ENCODE results near the gene CALM1. TPM values are rescaled to one million over a fixed set of nuclear protein-coding genes. Genes with fewer than 3 reads are reported as not detected.

Gene CALM1
- 362 TPM for total RNA-seq
- long read RNA-seq, full-length matches to known transcripts = 1,049 of 1,153 reads
- long read RNA-seq, partial matches to known transcripts = 99 of 1,153 reads
- long read RNA-seq, other reads (novel, unspliced or antisense) = 5 of 1,153 reads

- DNase-seq (ENCODE audit: low spot score) = peak; percentile 97
- intact Hi-C loops (cut with DNase I) = loop anchor here (1.0 to 10.0 kb wide), 4 partner anchors 13 to 428 kb away; partner anchors contain the start of gene NRDE2
These were observed at the start of gene CALM1 for GRCh38 chr14:90396341-90397339. Gene CALM1, plus strand, starts transcription at chr14:90397029. Its CDS starts 202 bp downstream, at chr14:90397231.

GRCh38 chr14:90348270-90348669 is 48.6 kb upstream of the CALM1 start:
- intact Hi-C loops (cut with DNase I) = no loop called here
- no peak for DNase-seq (ENCODE audit: low spot score)

GRCh38 chr14:90349739-90350138 is 47.1 kb upstream of the CALM1 start:
- no peak for DNase-seq (ENCODE audit: low spot score)
- intact Hi-C loops (cut with DNase I) = no loop called here

GRCh38 chr14:90354551-90355298 is 42.1 kb upstream of the CALM1 start:
- DNase-seq (ENCODE audit: low spot score) = no peak
- intact Hi-C loops (cut with DNase I) = no loop called here

GRCh38 chr14:90355540-90356518 is 41.0 kb upstream of the CALM1 start:
- no peak for DNase-seq (ENCODE audit: low spot score)
- intact Hi-C loops (cut with DNase I) = no loop called here

GRCh38 chr14:90356925-90357324 is 39.9 kb upstream of the CALM1 start:
- intact Hi-C loops (cut with DNase I) = no loop called here

GRCh38 chr14:90358359-90358758 is 38.5 kb upstream of the CALM1 start:
- DNase-seq (ENCODE audit: low spot score) = no peak
- intact Hi-C loops (cut with DNase I) = no loop called here

More at GRCh38 chr14:90356925-90357324, 39.9 kb upstream of the CALM1 start:
- no peak for DNase-seq (ENCODE audit: low spot score)

- intact Hi-C loops (cut with DNase I) = no loop called here
- DNase-seq (ENCODE audit: low spot score) = no peak
These were observed 34.8 kb upstream of the CALM1 start for GRCh38 chr14:90361865-90362557.

GRCh38 chr14:90362558-90362896 is 34.3 kb upstream of the CALM1 start:
- intact Hi-C loops (cut with DNase I) = no loop called here
- DNase-seq (ENCODE audit: low spot score) = no peak

GRCh38 chr14:90368946-90369721 is 27.7 kb upstream of the CALM1 start:
- DNase-seq (ENCODE audit: low spot score) = no peak
- intact Hi-C loops (cut with DNase I) = no loop called here

- DNase-seq (ENCODE audit: low spot score) = no peak
- intact Hi-C loops (cut with DNase I) = no loop called here
These were observed 22.9 kb upstream of the CALM1 start for GRCh38 chr14:90373887-90374286.

- no peak for DNase-seq (ENCODE audit: low spot score)
- intact Hi-C loops (cut with DNase I) = no loop called here
These were observed 22.0 kb upstream of the CALM1 start for GRCh38 chr14:90374813-90375212.

- DNase-seq (ENCODE audit: low spot score) = no peak
- intact Hi-C loops (cut with DNase I) = no loop called here
These were observed 20.9 kb upstream of the CALM1 start for GRCh38 chr14:90375934-90376333.

GRCh38 chr14:90378249-90378648 is 18.6 kb upstream of the CALM1 start:
- intact Hi-C loops (cut with DNase I) = no loop called here
- no peak for DNase-seq (ENCODE audit: low spot score)

GRCh38 chr14:90379106-90379505 is 17.7 kb upstream of the CALM1 start:
- no peak for DNase-seq (ENCODE audit: low spot score)
- intact Hi-C loops (cut with DNase I) = no loop called here

- intact Hi-C loops (cut with DNase I) = loop anchor here (5.0 to 10.0 kb wide), 2 partner anchors 49 to 794 kb away; partner anchors contain the start of gene NRDE2
- DNase-seq (ENCODE audit: low spot score) = no peak
These were observed 15.6 kb upstream of the CALM1 start for GRCh38 chr14:90381011-90381786.

GRCh38 chr14:90381999-90382451 is 14.8 kb upstream of the CALM1 start:
- DNase-seq (ENCODE audit: low spot score) = no peak
- intact Hi-C loops (cut with DNase I) = loop anchor here (5.0 to 10.0 kb wide), 2 partner anchors 50 to 793 kb away; partner anchors contain the start of gene NRDE2

Measured in cardiac septum (tissue), 1 donor.